ENCODE measurements around the gene DMRTA2. TPM values are rescaled to one million over a fixed set of nuclear protein-coding genes. Genes with fewer than 3 reads are reported as not detected.

Gene DMRTA2
- total and polyA plus RNA-seq, 2 experiments from 2014 or later: 0.10 TPM; not detected in 1

GRCh38 chr1:50415235-50416149, 7.8 kb downstream of the DMRTA2 start:
- H3K4me2 ChIP-seq: peak overlapping the region; percentile 65
- H3K27me3 ChIP-seq: peaks cover 89% of the 10 kb centered on the region
- H3K4me1 ChIP-seq (ENCODE audit: insufficient read depth): peaks cover 22% of the 10 kb centered on the region
- H3K9me2 ChIP-seq (replicated peaks; ENCODE audit: insufficient read depth): no peaks in the 10 kb centered on the region
- H4K20me1 ChIP-seq (ENCODE audit: insufficient read depth, poor library complexity, severe bottlenecking): no peaks in the 10 kb centered on the region
- TF ChIP-seq EZH2phosphoT487 (IDR thresholded peaks at IDR 0.05; ENCODE audit: low read depth, severe bottlenecking, unreplicated experiment) (peak; percentile 87), CTCF (IDR thresholded peaks at IDR 0.05; ENCODE audit: poor library complexity) (no peak), EZH2 (IDR thresholded peaks at IDR 0.05; ENCODE audit: borderline replicate concordance) (peak; percentile 48)
- no peaks in the 10 kb centered on the region for H3K9me3 ChIP-seq (ENCODE audit: low read depth)
- DNase-seq (ENCODE audit: low spot score): no peak
- WGBS (ENCODE audit: low lambda C conversion rate, missing lambda C conversion rate): 8% methylated on average over 53 of the region's 56 CpGs
- peak overlapping the region; percentile 45 for H2AFZ ChIP-seq
- H3K36me3 ChIP-seq (replicated peaks; ENCODE audit: insufficient read depth, low read depth): no peaks in the 10 kb centered on the region
- no peaks in the 10 kb centered on the region for H3K79me2 ChIP-seq
- H3K4me3 ChIP-seq: no peak overlapping the region
- no peak overlapping the region for H3K27ac ChIP-seq

- Histone ChIP-seq H3K36me3 (replicated peaks; ENCODE audit: insufficient read depth, low read depth) (no peaks in the 10 kb centered on the region), H2AFZ (no peak overlapping the region), H3K4me3 (no peak overlapping the region), H3K9me3 (ENCODE audit: low read depth) (no peaks in the 10 kb centered on the region), H3K4me2 (no peak overlapping the region), H3K79me2 (no peaks in the 10 kb centered on the region), H4K20me1 (ENCODE audit: insufficient read depth, poor library complexity, severe bottlenecking) (no peaks in the 10 kb centered on the region), H3K27ac (no peak overlapping the region), H3K9me2 (replicated peaks; ENCODE audit: insufficient read depth) (no peaks in the 10 kb centered on the region), H3K4me1 (ENCODE audit: insufficient read depth) (peaks cover 22% of the 10 kb centered on the region), H3K27me3 (peaks cover 85% of the 10 kb centered on the region)
- no peak for DNase-seq (ENCODE audit: low spot score)
- WGBS (ENCODE audit: low lambda C conversion rate, missing lambda C conversion rate): 39% methylated on average over 7 of the region's 7 CpGs
- no peak for TF ChIP-seq EZH2 (IDR thresholded peaks at IDR 0.05; ENCODE audit: borderline replicate concordance)
- no peak for TF ChIP-seq CTCF (IDR thresholded peaks at IDR 0.05; ENCODE audit: poor library complexity)
- no peak for TF ChIP-seq EZH2phosphoT487 (IDR thresholded peaks at IDR 0.05; ENCODE audit: low read depth, severe bottlenecking, unreplicated experiment)
Observed at GRCh38 chr1:50414853-50415234, 8.4 kb downstream of the DMRTA2 start.

- Histone ChIP-seq H3K9me3 (ENCODE audit: low read depth) (no peaks in the 10 kb centered on the region), H3K79me2 (no peaks in the 10 kb centered on the region), H3K4me3 (no peak overlapping the region), H3K4me1 (ENCODE audit: insufficient read depth) (peaks cover 12% of the 10 kb centered on the region), H4K20me1 (ENCODE audit: insufficient read depth, poor library complexity, severe bottlenecking) (no peaks in the 10 kb centered on the region), H2AFZ (no peak overlapping the region), H3K4me2 (no peak overlapping the region), H3K36me3 (replicated peaks; ENCODE audit: insufficient read depth, low read depth) (no peaks in the 10 kb centered on the region), H3K27me3 (peaks cover 84% of the 10 kb centered on the region), H3K27ac (no peak overlapping the region), H3K9me2 (replicated peaks; ENCODE audit: insufficient read depth) (no peaks in the 10 kb centered on the region)
- 95% methylated on average over 1 of the region's 1 CpG for WGBS (ENCODE audit: low lambda C conversion rate, missing lambda C conversion rate)
- no peak for TF ChIP-seq EZH2phosphoT487 (IDR thresholded peaks at IDR 0.05; ENCODE audit: low read depth, severe bottlenecking, unreplicated experiment)
- no peak for TF ChIP-seq EZH2 (IDR thresholded peaks at IDR 0.05; ENCODE audit: borderline replicate concordance)
- no peak for TF ChIP-seq CTCF (IDR thresholded peaks at IDR 0.05; ENCODE audit: poor library complexity)
- no peak for DNase-seq (ENCODE audit: low spot score)
Observed at GRCh38 chr1:50412813-50413476, 10.3 kb downstream of the DMRTA2 start.
